ENCODE measurements around the gene BCAS3.
"Not testable (repeated sequence)": the region's sequence is repeated elsewhere in the genome, so short reads cannot be mapped to it uniquely, and the experiment has no call there.

The BCAS3 gene

GRCh38 chr17:61359513-61359912, 681.9 kb downstream of the BCAS3 start:
- DNase-seq, result not testable (repeated sequence)

DNA sequence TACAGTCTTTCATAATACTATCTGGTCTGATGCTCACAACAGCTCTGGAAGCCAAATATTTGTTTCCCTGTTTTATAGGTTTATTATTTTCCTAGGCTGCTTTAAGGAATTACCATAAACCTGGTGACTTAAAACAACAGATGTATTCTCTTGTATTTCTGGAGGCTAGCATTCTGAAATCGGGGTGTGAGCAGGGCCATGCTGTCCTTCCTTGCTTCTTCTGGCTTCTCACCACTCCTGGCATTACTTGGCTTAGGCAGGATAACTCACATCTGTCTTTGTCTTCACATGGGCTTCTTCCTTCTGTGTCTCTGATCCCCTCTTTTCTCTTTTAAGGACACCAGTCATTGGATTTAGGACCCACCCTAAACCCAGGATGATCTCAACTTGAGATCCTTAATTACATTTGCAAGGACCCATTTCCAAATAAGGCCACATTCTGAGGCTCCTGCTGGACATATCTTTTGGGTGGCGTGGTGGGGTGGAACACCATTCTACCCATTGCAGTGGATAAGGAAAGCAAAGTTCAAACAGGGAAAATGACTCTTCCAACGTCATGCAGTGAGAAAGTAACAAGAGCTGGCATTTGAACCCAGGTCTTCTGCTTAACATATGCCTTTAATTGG, 682.8 kb downstream of the BCAS3 start:
- DNase-seq, result no peak

DNA sequence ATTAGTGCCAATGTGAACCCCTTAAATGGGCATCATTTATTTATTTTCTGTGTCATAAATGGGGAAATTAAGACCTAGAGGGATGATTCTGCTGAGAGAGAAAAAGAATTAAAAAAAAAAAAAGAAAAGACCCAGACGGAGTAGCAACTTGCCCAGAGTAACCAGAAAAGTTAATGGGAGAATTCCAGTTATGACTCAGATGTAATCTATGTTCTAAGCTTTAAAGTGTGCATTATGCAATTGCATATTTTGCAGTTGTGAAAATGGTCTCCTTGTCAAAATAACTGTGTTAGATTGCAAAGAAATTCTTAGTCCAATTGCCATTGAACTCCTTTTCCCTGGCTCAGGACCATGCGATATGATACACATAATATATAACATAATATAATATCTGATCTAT, 683.4 kb downstream of the BCAS3 start:
- DNase-seq, result no peak

DNA sequence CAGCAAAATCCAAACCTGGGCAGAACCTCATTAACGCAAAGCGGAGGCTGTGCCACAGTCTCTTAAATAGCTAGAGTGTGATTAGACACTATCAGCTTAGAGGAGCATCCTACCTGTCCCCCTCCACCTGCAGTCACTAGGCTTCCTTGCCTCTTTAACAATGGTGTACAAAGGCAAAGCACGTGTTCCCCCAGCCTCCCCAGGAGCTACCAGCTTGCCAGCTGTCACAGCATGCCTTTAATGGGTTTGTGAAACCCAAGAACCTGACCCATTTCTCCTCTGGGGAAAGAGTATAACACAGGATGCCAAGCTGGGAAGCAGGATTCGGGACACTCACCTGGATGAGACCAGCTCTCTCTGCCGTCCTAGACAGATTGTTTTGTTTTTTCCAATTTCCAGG, 684.7 kb downstream of the BCAS3 start:
- no peak for DNase-seq

DNA sequence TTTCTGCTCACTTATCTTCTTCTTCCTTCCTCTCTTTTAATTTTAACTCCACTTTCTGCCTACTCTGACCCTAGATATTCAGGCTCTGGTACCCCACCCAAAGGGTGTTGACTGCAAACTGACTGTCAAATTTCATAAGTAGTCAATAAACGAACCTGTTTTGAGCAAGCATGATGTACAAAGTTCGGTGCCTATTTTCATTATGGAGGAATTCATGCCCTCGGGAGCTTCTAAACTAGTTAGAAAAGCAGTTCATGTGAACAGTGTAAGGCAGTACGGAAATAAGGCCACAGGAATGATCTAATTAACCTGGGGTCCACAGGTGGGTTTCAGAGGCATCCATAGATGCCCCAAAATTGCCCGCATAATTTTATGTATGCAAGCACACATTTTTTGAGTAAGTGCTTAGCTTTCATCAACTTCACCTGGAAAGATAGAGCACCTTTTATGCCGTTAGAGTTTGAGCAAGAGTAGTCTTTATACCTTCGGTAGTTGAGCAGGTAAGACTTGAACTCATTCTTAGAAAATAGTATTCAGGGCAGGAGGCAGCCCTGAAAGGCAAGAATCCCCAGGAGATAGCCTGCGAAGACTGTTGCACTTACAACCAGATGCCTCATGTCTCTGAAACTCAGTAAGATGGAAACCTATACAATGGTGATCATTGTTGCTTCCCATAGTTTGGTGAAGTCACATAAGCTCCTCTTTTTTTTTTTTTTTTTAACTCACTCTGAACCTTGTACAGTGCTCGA, 685.4 kb downstream of the BCAS3 start:
- DNase-seq, result no peak

- no peak for DNase-seq
Observed at GRCh38 chr17:61363601-61364462, 686.2 kb downstream of the BCAS3 start.

DNA sequence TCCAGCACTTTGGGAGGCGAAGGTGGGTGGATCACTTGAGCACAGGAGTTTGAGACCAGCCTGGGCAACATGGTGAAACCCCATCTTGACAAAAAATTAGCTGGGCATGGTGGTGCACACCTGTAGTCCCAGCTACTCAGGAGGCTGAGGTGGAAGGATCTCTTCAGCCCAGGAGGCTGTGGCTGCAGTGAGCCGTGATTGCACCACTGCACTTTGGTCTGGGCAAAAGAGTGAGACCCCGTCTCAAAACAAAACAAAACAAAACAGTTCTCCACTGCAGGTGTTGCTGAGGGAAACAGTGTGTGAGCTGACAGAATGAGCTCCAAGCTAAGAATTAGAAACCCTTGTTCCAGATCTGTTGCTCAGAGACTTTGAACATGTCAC, 686.8 kb downstream of the BCAS3 start:
- DNase-seq, result no peak

GRCh38 chr17:61366076-61366714, 688.5 kb downstream of the BCAS3 start:
- no peak for DNase-seq

DNA sequence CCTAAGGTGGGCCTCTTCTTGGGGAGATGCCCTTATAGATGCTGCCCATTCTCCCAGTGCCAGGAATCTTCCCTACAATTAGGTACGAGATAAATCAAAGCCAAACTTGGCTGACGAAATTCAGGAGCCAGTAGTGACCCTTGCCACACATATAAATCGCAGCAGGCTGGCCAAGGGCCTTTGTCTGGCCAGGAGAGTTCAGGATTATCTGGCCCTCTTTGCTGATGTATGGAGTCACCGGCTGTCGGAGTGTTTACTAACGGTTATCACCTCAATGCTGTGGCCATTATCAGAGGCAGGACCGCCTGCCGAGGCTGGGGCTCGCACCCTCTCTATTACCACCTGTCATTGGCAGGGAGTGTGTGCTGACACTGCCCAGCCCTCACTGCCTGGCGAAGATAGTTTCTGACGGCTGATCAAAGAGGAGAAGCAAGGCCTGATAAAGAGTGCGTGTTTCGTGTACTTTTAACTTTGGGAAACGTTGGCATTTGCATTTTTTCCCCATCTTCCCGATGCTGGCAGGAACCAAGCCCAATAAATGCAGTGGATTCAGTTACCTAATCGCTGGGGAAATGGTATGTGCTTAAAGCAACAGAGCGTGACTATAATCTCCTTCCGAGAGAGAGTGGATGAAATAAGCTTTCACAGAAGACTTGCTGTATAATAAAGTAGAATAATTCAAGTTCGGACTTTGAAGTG, 689.2 kb downstream of the BCAS3 start:
- DNase-seq, result no peak

DNA sequence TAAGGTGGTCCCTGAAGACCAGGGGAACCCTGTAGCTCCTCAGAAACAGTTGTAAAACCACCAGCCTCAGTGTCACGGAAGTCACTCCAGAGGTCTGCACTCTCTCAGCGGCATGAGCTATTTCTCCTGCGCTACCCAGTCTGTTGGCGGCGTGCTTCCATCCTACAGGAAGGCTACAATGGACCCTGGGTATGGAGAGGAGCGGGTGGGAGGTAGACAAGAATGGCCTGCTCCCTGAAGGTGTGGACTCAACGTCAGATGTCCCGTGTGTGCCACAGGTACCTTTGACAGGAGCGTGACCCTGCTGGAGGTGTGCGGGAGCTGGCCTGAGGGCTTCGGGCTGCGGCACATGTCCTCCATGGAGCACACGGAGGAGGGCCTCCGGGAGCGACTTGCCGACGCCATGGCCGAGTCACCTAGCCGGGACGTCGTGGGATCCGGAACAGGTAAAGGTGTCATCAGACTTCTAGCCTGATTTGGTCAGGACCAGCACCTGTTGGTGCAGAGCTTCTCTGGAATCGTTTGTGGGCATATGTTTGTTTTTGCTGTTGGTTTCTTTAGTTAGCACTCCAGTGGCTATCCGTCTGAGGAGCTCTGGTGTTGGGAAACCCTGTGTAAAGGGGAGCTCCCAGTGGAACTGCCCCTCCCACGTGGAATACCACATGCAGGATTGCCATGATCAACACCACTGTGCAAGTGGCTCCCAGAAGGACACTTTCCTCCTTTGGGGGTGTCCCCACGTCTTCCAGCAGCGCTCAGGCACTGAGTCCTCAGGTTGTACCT, 690.6 kb downstream of the BCAS3 start:
- DNase-seq, result no peak

GRCh38 chr17:61368832-61369450, 691.3 kb downstream of the BCAS3 start:
- DNase-seq, result no peak

DNA sequence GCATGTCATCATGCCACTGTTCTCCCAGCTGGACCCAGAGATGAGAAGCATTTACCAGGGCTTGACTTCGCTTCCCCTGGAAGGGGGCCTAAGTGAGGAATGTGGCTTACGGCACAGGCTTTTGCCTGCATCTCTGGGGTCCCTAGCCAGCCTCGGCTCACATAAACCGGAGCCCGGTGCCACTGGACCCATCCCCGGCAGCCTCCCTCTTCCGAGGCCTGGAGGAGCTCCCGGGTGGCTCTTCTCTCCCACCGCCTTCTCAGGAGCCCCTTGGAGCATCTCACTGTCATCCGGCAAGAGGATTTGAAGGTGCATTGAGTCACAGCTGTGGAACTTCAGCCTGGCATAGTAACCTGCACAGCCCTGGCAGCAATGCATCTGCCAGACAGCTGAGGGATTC, 692.1 kb downstream of the BCAS3 start:
- no peak for DNase-seq

DNA sequence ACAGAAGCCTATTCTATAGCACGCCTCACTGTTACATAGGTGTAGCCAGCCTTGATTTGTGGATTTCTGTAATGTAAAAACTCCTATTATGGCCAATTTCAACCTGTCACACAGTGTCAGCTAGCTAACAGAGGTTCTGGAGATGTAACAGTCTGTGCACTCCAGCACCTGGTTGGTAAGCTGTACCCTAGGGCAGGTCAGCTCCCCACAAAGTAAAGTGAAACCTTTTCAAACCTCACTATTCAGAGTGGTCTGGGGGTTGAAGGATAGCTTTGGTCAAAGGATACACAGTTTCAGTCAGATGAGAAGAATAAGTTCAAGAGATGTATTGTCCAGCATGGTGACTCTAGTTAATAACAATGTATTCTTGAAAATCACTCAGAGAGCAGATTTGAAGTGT, 693.5 kb downstream of the BCAS3 start:
- no peak for DNase-seq

- DNase-seq, result no peak
Observed at GRCh38 chr17:61371606-61372005, 694.0 kb downstream of the BCAS3 start.

- DNase-seq, result no peak
Observed at GRCh38 chr17:61372436-61372835, 694.8 kb downstream of the BCAS3 start.

GRCh38 chr17:61376931-61377838, 699.5 kb downstream of the BCAS3 start:
- no peak for DNase-seq

DNA sequence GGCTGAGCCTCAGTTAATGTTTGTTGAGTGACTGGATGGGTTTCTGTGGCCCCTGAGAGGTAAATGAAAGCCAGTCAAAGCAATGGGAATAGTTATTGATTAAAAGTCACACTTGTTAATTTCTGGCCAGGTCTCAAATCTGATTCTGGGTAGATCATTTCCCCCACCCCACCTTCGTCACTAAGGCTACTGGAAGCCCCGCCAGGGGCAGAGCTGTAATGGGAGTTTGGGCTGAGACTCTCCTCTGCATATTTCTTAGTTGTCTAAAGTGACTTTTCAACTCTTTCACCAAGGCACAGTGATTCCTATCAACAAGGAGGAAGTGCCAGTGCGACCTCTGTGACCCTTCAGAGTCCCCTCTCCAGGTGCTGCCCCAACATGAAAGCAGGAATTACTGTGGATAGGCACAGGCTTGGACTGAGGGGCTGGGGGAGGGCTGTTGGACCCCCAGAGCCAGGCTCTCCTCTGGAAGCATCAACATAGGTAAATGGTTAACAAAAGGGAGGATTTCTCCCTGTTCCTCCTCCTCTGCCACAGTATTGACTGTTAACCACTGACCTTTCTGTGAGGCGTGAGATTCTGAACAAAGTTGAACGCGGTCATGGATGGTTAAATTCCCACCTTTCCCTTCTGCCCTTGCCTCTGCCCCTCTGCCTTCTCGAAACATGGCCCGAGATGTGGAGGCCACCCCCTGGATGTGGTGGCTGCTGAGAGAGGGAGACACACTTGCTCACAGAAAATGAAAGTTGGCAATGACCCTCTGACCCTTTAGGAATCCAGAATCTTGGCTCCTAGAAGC, 701.2 kb downstream of the BCAS3 start:
- DNase-seq, result no peak

- DNase-seq, result no peak
Observed at GRCh38 chr17:61379457-61380216, 702.0 kb downstream of the BCAS3 start.

Data from NCI-H1436 treated with DMSO at 0.1 percent for 48 hours (cell line).